Aortic smooth muscle cell (primary cell): Measurements from ENCODE around the gene TAF11L9. TPM values are rescaled to one million over a fixed set of nuclear protein-coding genes. Genes with fewer than 3 reads are reported as not detected.

ENCODE experiments used
- total RNA-seq: library from RNA; depleted of rRNA; stranded (reverse); fragments of >200 nt; gene quantifications from 2 replicates; pipeline ENCODE4 v1.2.3, GENCODE V29; 2014

TAF11L9 gene
- not detected in 2 replicates for total RNA-seq

DNA sequence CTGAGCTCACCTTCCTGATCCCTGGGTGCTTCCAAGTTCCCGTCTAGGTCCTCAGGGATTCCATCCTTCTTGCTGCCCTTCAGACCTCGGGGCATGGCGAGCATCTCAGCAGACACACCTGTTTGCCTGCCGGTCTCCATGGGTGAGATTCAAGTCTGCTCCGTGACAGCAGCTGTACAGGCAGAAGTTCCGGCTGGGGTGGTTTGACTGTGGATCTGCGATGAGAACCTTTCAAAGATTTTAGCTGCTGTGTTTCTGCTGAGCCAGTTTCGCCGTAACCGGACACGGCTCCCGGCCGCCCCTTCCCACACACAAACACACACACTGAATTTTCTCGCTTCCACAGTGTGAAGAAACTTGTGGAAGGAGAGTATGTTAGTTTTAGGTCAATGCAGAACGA is at the start of gene TAF11L9:
TAF11L9 (minus strand) TSS at position 140 of the 400 bp plus-strand sequence.

DNA sequence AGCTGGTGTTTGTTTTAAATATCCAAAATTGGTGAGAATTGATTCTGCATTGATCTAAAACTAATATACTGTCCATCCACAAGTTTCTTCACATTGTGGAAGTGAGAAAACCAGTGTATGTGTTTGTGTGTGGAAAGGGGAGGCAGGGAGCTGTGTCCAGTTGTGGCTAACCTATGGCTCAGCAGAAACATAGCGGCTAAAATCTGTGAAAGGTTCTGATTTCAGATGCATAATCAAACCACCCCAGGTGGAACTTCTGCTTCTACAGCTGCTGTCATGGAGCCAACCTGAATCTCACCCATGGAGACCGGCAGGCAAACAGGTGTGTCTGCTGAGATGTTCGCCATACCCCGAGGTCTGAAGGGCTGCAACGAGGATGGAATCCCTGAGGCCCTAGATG is 40.0 kb upstream of the TAF11L9 start, which contains the start of gene TAF11L14:
TAF11L14 (plus strand) TSS at position 301 of the 400 bp plus-strand sequence.

DNA sequence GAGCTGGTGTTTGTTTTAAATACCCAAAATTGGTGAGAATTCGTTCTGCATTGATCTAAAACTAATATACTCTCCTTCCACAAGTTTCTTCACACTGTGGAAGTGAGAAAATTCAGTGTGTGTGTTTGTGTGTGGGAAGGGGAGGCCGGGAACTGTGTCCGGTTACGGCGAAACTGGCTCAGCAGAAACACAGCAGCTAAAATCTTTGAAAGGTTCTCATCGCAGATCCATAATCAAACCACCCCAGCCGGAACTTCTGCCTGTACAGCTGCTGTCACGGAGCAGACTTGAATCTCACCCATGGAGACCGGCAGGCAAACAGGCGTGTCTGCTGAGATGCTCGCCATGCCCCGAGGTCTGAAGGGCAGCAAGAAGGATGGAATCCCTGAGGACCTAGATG is 37.6 kb upstream of the TAF11L9 start, which contains the start of gene TAF11L13:
TAF11L13 (plus strand) TSS at position 301 of the 400 bp plus-strand sequence.

DNA sequence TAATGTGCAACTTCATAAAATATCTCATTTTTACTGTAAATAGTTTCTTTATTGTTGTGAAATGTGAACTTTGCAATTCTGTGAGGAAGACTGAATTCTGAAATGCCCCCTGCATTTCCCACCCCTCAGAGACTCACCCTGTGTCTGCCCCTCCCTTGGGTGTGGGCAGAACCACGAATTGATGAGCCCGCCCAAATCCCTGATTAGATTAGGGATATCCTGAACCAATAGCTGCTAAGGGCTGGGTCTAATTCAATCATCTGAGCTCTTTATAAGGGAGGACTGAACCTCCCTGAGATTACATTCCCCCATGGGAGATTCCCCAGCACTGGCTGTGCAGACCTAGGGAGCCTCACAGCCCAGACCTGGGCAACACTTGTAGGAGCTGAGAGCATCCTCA is 15.9 kb upstream of the TAF11L9 start, which contains the start of gene TAF11L12:
TAF11L12 (plus strand) TSS at position 301 of the 400 bp plus-strand sequence.

DNA sequence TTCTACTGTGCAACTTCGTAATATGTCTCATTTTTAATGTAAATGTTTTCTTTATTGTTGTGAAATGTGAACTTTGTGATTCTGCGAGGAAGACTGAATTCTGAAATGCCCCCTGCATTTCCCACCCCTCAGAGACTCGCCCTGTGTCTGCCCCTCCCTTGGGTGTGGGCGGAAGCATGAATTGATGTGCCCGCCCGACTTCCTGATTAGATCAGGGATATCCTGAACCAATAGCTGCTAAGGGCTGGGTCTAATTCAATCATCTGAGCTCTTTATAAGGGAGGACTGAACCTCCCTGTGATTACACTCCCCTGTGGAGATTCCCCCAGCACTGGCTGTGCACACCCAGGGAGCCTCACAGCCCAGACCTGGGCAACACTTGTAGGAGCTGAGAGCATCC is 9.7 kb upstream of the TAF11L9 start, which contains the start of gene TAF11L11:
TAF11L11 (plus strand) TSS at position 304 of the 400 bp plus-strand sequence.

DNA sequence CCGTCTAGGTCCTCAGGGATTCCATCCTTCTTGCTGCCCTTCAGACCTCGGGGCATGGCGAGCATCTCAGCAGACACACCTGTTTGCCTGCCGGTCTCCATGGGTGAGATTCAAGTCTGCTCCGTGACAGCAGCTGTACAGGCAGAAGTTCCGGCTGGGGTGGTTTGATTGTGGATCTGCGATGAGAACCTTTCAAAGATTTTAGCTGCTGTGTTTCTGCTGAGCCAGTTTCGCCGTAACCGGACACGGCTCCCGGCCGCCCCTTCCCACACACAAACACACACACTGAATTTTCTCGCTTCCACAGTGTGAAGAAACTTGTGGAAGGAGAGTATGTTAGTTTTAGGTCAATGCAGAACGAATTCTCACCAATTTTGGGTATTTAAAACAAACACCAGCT is 3.5 kb upstream of the TAF11L9 start, which contains the start of gene TAF11L10:
TAF11L10 (minus strand) TSS at position 101 of the 400 bp plus-strand sequence.

DNA sequence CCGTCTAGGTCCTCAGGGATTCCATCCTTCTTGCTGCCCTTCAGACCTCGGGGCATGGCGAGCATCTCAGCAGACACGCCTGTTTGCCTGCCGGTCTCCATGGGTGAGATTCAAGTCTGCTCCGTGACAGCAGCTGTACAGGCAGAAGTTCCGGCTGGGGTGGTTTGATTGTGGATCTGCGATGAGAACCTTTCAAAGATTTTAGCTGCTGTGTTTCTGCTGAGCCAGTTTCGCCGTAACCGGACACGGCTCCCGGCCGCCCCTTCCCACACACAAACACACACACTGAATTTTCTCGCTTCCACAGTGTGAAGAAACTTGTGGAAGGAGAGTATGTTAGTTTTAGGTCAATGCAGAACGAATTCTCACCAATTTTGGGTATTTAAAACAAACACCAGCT is 3.3 kb downstream of the TAF11L9 start, which contains the start of gene TAF11L8:
TAF11L8 (minus strand) TSS at position 101 of the 400 bp plus-strand sequence.

DNA sequence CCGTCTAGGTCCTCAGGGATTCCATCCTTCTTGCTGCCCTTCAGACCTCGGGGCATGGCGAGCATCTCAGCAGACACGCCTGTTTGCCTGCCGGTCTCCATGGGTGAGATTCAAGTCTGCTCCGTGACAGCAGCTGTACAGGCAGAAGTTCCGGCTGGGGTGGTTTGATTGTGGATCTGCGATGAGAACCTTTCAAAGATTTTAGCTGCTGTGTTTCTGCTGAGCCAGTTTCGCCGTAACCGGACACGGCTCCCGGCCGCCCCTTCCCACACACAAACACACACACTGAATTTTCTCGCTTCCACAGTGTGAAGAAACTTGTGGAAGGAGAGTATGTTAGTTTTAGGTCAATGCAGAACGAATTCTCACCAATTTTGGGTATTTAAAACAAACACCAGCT is 8.5 kb downstream of the TAF11L9 start, which contains the start of gene TAF11L7:
TAF11L7 (minus strand) TSS at position 101 of the 400 bp plus-strand sequence.

Other genes with a start within 250 kb of the TAF11L9 start
- not detected in 2 replicates for gene TAF11L2, start 96.2 kb downstream of the TAF11L9 start, total RNA-seq
- not detected in 2 replicates for gene TAF11L3, start 76.0 kb downstream of the TAF11L9 start, total RNA-seq
- not detected in 2 replicates for gene TAF11L4, start 72.6 kb downstream of the TAF11L9 start, total RNA-seq
- not detected in 2 replicates for gene TAF11L5, start 69.2 kb downstream of the TAF11L9 start, total RNA-seq
- not detected in 2 replicates for gene TAF11L6, start 65.7 kb downstream of the TAF11L9 start, total RNA-seq
- not detected in 2 replicates for gene TAF11L7, start 8.6 kb downstream of the TAF11L9 start, total RNA-seq
- gene TAF11L8, start 3.4 kb downstream of the TAF11L9 start, total RNA-seq = not detected in 2 replicates
- gene TAF11L10, start 3.4 kb upstream of the TAF11L9 start, total RNA-seq = not detected in 2 replicates
- not detected in 2 replicates for gene TAF11L11, start 9.8 kb upstream of the TAF11L9 start, total RNA-seq
- gene TAF11L12, start 16.0 kb upstream of the TAF11L9 start, total RNA-seq = not detected in 2 replicates
- gene TAF11L13, start 37.7 kb upstream of the TAF11L9 start, total RNA-seq = not detected in 2 replicates
- not detected in 2 replicates for gene TAF11L14, start 40.1 kb upstream of the TAF11L9 start, total RNA-seq